ENCODE data around the gene ARMC2.

ARMC2 gene

DNA sequence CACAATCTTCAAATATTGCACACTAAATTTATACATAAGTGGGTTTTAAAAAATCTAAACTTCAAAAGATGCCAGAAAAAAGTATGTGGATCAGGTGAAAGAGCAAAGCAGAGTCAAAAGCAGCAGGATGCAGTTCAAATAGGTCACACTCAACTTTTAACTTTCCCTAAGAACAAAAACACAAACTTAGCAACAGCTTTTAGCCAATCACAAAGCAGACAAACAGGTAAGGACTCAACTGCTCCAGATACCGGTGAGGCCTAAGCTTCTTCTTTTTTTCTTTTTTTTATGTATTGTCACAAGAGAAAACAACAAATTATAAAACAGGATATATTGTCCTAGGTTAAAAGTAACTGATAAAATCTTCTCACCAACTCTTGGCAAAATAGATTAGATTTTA is 171.7 kb downstream of the ARMC2 start:
- DNase-seq (ENCODE audit: low read depth) = no peak

DNA sequence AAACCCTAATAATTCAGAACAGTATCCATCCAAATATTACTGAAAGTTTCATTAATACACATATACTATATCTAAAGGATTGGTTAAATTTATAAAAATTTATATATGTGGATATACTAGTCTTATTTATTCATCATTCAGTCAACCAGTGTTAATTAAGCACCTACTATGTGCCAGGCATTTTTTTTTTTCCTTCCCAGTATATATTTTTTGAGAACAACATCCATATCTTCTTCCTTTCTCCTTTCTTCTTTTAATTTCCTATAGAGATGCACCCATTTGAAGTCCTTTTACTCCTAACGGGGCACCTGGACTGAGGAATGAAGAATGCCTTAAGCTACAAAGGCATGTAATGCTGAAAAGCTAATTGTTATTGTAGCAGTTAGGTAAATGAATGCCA is 173.6 kb downstream of the ARMC2 start:
- no peak for DNase-seq (ENCODE audit: low read depth)

DNA sequence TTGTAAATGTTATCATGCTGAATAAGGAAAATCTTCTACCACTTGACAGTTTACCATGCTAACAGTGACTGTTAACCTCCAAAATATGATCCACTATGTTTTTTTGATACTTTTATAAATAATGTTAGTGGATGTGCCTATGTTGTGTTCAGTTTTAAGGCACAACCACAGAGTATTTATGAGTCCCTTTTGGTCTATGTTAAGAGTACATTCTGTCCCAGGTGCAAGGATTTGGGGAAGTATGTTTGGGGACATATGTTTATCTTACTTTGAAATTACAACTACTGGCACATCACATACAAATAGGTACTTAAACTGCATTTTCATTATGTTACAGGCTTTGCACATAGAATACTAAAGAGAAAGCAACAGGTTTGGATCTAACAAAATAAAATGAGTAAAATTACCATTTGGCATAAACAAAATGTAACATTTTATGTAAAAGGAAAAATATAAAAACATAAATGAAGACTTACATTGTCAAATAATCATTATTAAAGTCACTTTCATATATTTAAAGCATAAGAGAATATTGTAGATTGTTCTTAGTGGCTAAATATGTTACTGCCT is 175.2 kb downstream of the ARMC2 start:
- DNase-seq (ENCODE audit: low read depth) = no peak
